Sigmoid colon (tissue), 7 donors: ENCODE data around the gene GPATCH4. TPM values are rescaled to one million over a fixed set of nuclear protein-coding genes. Genes with fewer than 3 reads are reported as not detected.

Source experiments
- DNase-seq: peaks from one replicate; pipeline ENCODE4 v3.0.0-alpha.2; 2019
- H3K27ac ChIP-seq, 4 donors: fragments of 200-600 bp; sonication (generic); one replicate each; pipeline ENCODE4 v1.5.1; 2016 to 2019; ENCODE audit warnings: mild to moderate bottlenecking in 1 of 4
- H3K27me3 ChIP-seq, 3 donors: fragments of 200-600 bp; sonication (generic); one replicate each; pipeline ENCODE4 v1.5.1; 2019; ENCODE audit warnings: mild to moderate bottlenecking in 1 of 3
- H3K36me3 ChIP-seq, 4 donors: fragments of 200-600 bp; sonication (generic); one replicate each; pipeline ENCODE4 v1.5.1; 2016 to 2019
- H3K4me1 ChIP-seq, 4 donors: fragments of 200-600 bp; sonication (generic); one replicate each; pipeline ENCODE4 v1.5.1; 2017 to 2019
- H3K4me3 ChIP-seq, 4 donors: fragments of 200-600 bp; sonication (generic); one replicate each; pipeline ENCODE4 v1.5.1; 2017 to 2019; ENCODE audit warnings: mild to moderate bottlenecking in 2 of 4, moderate library complexity in 1 of 4
- H3K9me3 ChIP-seq, 4 donors: fragments of 200-600 bp in 3 of 4; sonication (generic) in 3 of 4; one replicate each; pipeline versions ENCODE4 v1.5.1 to v1.6.1; 2013 to 2019
- CTCF ChIP-seq, 4 experiments: fragments of 450-650 bp in 3 of 4; fragments of 200-600 bp in 1 of 4; IDR thresholded peaks; one replicate each; pipeline ENCODE4 v1.5.1; 2016 to 2019; ENCODE audit warnings: antibody characterized with exemption in 4 of 4, mild to moderate bottlenecking in 3 of 4, moderate library complexity in 2 of 4
- EP300 ChIP-seq, 4 donors: sonication (generic); formaldehyde crosslinking; IDR thresholded peaks; one replicate each; pipeline ENCODE4 v1.6.1; 2017; ENCODE audit warnings: antibody characterized with exemption in 4 of 4
- POLR2A ChIP-seq, 2 donors: fragments of 450-650 bp; IDR thresholded peaks; one replicate each; pipeline ENCODE4 v1.6.1; 2016; ENCODE audit warnings: antibody characterized with exemption in 2 of 2, mild to moderate bottlenecking in 2 of 2, moderate library complexity in 2 of 2
- POLR2AphosphoS5 ChIP-seq, 4 donors: sonication (generic); formaldehyde crosslinking; IDR thresholded peaks; one replicate each; pipeline ENCODE4 v1.6.1; 2017; ENCODE audit warnings: antibody characterized with exemption in 4 of 4
- WGBS, 2 donors: extraction: QIAGEN DNeasy Blood & Tissue Kit; methylation state at CpG; one replicate each; pipeline ENCODE4 v1.1.7; 2013; 5-methylcytosine and 5-hydroxymethylcytosine counted together
- intact Hi-C: fragments of 100-400 bp; cut with DNase I; formaldehyde crosslinking; loops from one replicate; pipeline ENCODE4 v1.15.1; 2023
- polyA plus RNA-seq, 3 donors: library from polyadenylated mRNA; stranded (reverse); fragments of 200-250 nt; gene quantifications; one replicate each; pipeline ENCODE4 v1.2.3, GENCODE V29; 2013
- total RNA-seq, 4 donors: library from RNA; depleted of rRNA; stranded (reverse); fragments of >200 nt; gene quantifications; one replicate each; pipeline ENCODE4 v1.1.0, GENCODE V29; 2016
- donor health status: healthy with polysubstance abuse.
- donor health status: Bipolar disorder and iron deficiency.
- donor health status: healthy.

GPATCH4 gene
- total and polyA plus RNA-seq, 7 donors: 10.2 to 32.9 (median 17.4) TPM

GRCh38 chr1:156559797-156560385 lies 41.4 kb downstream of the GPATCH4 start:
- 79 to 84% methylated on average over 5 of the region's 5 CpGs for WGBS, 2 donors
- no peak for TF ChIP-seq EP300 (IDR thresholded peaks at IDR 0.05)
- TF ChIP-seq POLR2A (IDR thresholded peaks at IDR 0.05): no peak
- DNase-seq: peak; percentile 25
- Histone ChIP-seq H3K27ac (peak overlapping the region in 2 of 4 donors; percentile 22 to 37), H3K9me3 (no peaks in the 10 kb centered on the region), H3K4me3 (no peak overlapping the region), H3K4me1 (no peaks in the 10 kb centered on the region), H3K27me3 (no peaks in the 10 kb centered on the region), H3K36me3 (no peaks in the 10 kb centered on the region)
- intact Hi-C loops: no loop called here

- Histone ChIP-seq H3K36me3 (no peaks in the 10 kb centered on the region), H3K4me3 (no peak overlapping the region), H3K9me3 (no peaks in the 10 kb centered on the region), H3K27me3 (no peaks in the 10 kb centered on the region), H3K27ac (no peak overlapping the region), H3K4me1 (peaks cover 0 to 3% (median under 1%) of the 10 kb centered on the region in 4 donors)
- 87 to 91% methylated on average over 7 of the region's 8 CpGs for WGBS, 2 donors
- intact Hi-C loops: no loop called here
- peak; percentile 26 for DNase-seq
- TF ChIP-seq POLR2A (IDR thresholded peaks at IDR 0.05): no peak
- no peak for TF ChIP-seq EP300 (IDR thresholded peaks at IDR 0.05)
- no peak for TF ChIP-seq CTCF (IDR thresholded peaks at IDR 0.05)
- no peak for TF ChIP-seq POLR2AphosphoS5 (IDR thresholded peaks at IDR 0.05)
Measured at GRCh38 chr1:156559086-156559796, 42.0 kb downstream of the GPATCH4 start.

GRCh38 chr1:156556354-156556753 lies 44.9 kb downstream of the GPATCH4 start:
- TF ChIP-seq CTCF (IDR thresholded peaks at IDR 0.05): no peak
- Histone ChIP-seq H3K4me3 (no peak overlapping the region), H3K27me3 (no peaks in the 10 kb centered on the region), H3K9me3 (no peaks in the 10 kb centered on the region), H3K27ac (no peak overlapping the region), H3K4me1 (peaks cover 0 to 10% (median 5%) of the 10 kb centered on the region in 4 donors), H3K36me3 (no peaks in the 10 kb centered on the region)
- DNase-seq: peak; percentile 61
- intact Hi-C loops: no loop called here
- WGBS, 2 donors: 80 to 84% methylated on average over 9 of the region's 9 CpGs

- Histone ChIP-seq H3K4me1 (peaks cover 0 to 10% (median 5%) of the 10 kb centered on the region in 4 donors), H3K27me3 (no peaks in the 10 kb centered on the region), H3K27ac (no peak overlapping the region), H3K9me3 (no peaks in the 10 kb centered on the region), H3K36me3 (no peaks in the 10 kb centered on the region), H3K4me3 (no peak overlapping the region)
- no peak for DNase-seq
- WGBS, 2 donors: 49 to 87% methylated on average over 2 of the region's 2 CpGs
- TF ChIP-seq CTCF (IDR thresholded peaks at IDR 0.05): no peak
- no peak for TF ChIP-seq EP300 (IDR thresholded peaks at IDR 0.05)
- TF ChIP-seq POLR2A (IDR thresholded peaks at IDR 0.05): no peak
- TF ChIP-seq POLR2AphosphoS5 (IDR thresholded peaks at IDR 0.05): no peak
- intact Hi-C loops: no loop called here
Measured at GRCh38 chr1:156555715-156556114, 45.6 kb downstream of the GPATCH4 start.

- peak; percentile 26 for DNase-seq
- H3K4me3 ChIP-seq: no peak overlapping the region
- TF ChIP-seq POLR2AphosphoS5 (IDR thresholded peaks at IDR 0.05) (no peak), CTCF (IDR thresholded peaks at IDR 0.05) (no peak), POLR2A (IDR thresholded peaks at IDR 0.05) (no peak), EP300 (IDR thresholded peaks at IDR 0.05) (no peak)
- intact Hi-C loops: no loop called here
- no peaks in the 10 kb centered on the region for H3K36me3 ChIP-seq
- H3K9me3 ChIP-seq: no peaks in the 10 kb centered on the region
- no peaks in the 10 kb centered on the region for H3K27me3 ChIP-seq
- H3K27ac ChIP-seq: no peak overlapping the region
- H3K4me1 ChIP-seq: peaks cover 0 to 10% (median 5%) of the 10 kb centered on the region in 4 donors
- WGBS, 2 donors: 75 to 84% methylated on average over 8 of the region's 8 CpGs
Measured at GRCh38 chr1:156554971-156555370, 46.3 kb downstream of the GPATCH4 start.
